ENCODE results near the gene CALM1. TPM values are rescaled to one million over a fixed set of nuclear protein-coding genes. Genes with fewer than 3 reads are reported as not detected.

Gene CALM1
- polyA plus RNA-seq, 1 donor: 205 TPM

GRCh38 chr14:90408713-90409112 is 11.9 kb downstream of the CALM1 start:
- DNase-seq (ENCODE audit: low read depth): no peak

- peak; percentile 71 for DNase-seq (ENCODE audit: low read depth)
Measured at GRCh38 chr14:90409209-90409730, 12.4 kb downstream of the CALM1 start.

- DNase-seq (ENCODE audit: low read depth): no peak
Measured at GRCh38 chr14:90412058-90412457, 15.2 kb downstream of the CALM1 start.

GRCh38 chr14:90416720-90417119 is 19.9 kb downstream of the CALM1 start:
- no peak for DNase-seq (ENCODE audit: low read depth)

GRCh38 chr14:90418053-90418452 is 21.2 kb downstream of the CALM1 start:
- DNase-seq (ENCODE audit: low read depth): no peak

GRCh38 chr14:90419200-90419599 is 22.4 kb downstream of the CALM1 start:
- DNase-seq (ENCODE audit: low read depth): no peak

- DNase-seq (ENCODE audit: low read depth): no peak
Measured at GRCh38 chr14:90421001-90421631, 24.3 kb downstream of the CALM1 start.

GRCh38 chr14:90421632-90422020 is 24.8 kb downstream of the CALM1 start:
- DNase-seq (ENCODE audit: low read depth): no peak

GRCh38 chr14:90423166-90423565 is 26.3 kb downstream of the CALM1 start:
- DNase-seq (ENCODE audit: low read depth): no peak

- no peak for DNase-seq (ENCODE audit: low read depth)
Measured at GRCh38 chr14:90424075-90424474, 27.2 kb downstream of the CALM1 start.

- DNase-seq (ENCODE audit: low read depth): no peak
Measured at GRCh38 chr14:90424686-90425372, 28.0 kb downstream of the CALM1 start.

- DNase-seq (ENCODE audit: low read depth): no peak
Measured at GRCh38 chr14:90425373-90425879, 28.6 kb downstream of the CALM1 start.

GRCh38 chr14:90426031-90426540 is 29.3 kb downstream of the CALM1 start:
- DNase-seq (ENCODE audit: low read depth): no peak

GRCh38 chr14:90426663-90427062 is 29.8 kb downstream of the CALM1 start:
- no peak for DNase-seq (ENCODE audit: low read depth)

GRCh38 chr14:90427848-90428426 is 31.1 kb downstream of the CALM1 start:
- DNase-seq (ENCODE audit: low read depth): no peak

- no peak for DNase-seq (ENCODE audit: low read depth)
Measured at GRCh38 chr14:90428676-90429075, 31.8 kb downstream of the CALM1 start.

- no peak for DNase-seq (ENCODE audit: low read depth)
Measured at GRCh38 chr14:90429236-90429635, 32.4 kb downstream of the CALM1 start.

GRCh38 chr14:90429754-90430153 is 32.9 kb downstream of the CALM1 start:
- DNase-seq (ENCODE audit: low read depth): no peak

GRCh38 chr14:90434370-90435020 is 37.7 kb downstream of the CALM1 start:
- no peak for DNase-seq (ENCODE audit: low read depth)

- DNase-seq (ENCODE audit: low read depth): no peak
Measured at GRCh38 chr14:90438841-90439240, 42.0 kb downstream of the CALM1 start.

GRCh38 chr14:90440021-90440451 is 43.2 kb downstream of the CALM1 start:
- DNase-seq (ENCODE audit: low read depth): no peak

- DNase-seq (ENCODE audit: low read depth): no peak
Measured at GRCh38 chr14:90440592-90440991, 43.8 kb downstream of the CALM1 start.
